WTC11 (cell line): Measurements from ENCODE around the gene ACTL7A. TPM values are rescaled to one million over a fixed set of nuclear protein-coding genes. Genes with fewer than 3 reads are reported as not detected.

Source experiments
- ATAC-seq: fragments of 200-7000 bp; cut with Tn5 transposase; 2 replicates; pipeline ENCODE4 v1.10.0; 2021; ENCODE audit warnings: mild to moderate bottlenecking, moderate library complexity
- CTCF ChIA-PET: fragments of 300-600 bp; sonication (Branson Sonifier 250); formaldehyde crosslinking; loops from one replicate; lab custom pipeline; 2021; ENCODE audit warnings: antibody characterized with exemption; lab: Charles Lee
- POLR2A ChIA-PET: fragments of 350-600 bp; sonication (Branson Sonifier 250); formaldehyde crosslinking; loops from one replicate; lab custom pipeline; 2021; ENCODE audit warnings: antibody characterized with exemption; lab: Charles Lee
- DNase-seq: peaks from one replicate; pipeline ENCODE4 v3.0.0; 2021; ENCODE audit warnings: low spot score
- H3K27ac Mint-ChIP-seq: 2 replicates; pipeline ENCODE4 v1.8.0; 2021; ENCODE audit warnings: mixed read lengths
- H3K27me3 Mint-ChIP-seq: 2 replicates; pipeline ENCODE4 v1.8.0; 2021; ENCODE audit warnings: low read depth, mild to moderate bottlenecking, moderate library complexity, mixed read lengths
- H3K36me3 Mint-ChIP-seq: 2 replicates; pipeline ENCODE4 v1.8.0; 2021; ENCODE audit warnings: mixed read lengths
- H3K4me1 Mint-ChIP-seq: 2 replicates; pipeline ENCODE4 v1.8.0; 2022; ENCODE audit warnings: mixed read lengths
- H3K4me3 Mint-ChIP-seq: 2 replicates; pipeline ENCODE4 v1.8.0; 2021; ENCODE audit warnings: mild to moderate bottlenecking, moderate library complexity, mixed read lengths
- H3K9me3 Mint-ChIP-seq: 2 replicates; pipeline ENCODE4 v1.8.0; 2021; ENCODE audit warnings: mixed read lengths
- ARID4B ChIP-seq: sonication (generic); formaldehyde crosslinking; IDR thresholded peaks from 2 replicates; pipeline ENCODE4 v1.8.0; 2023; ENCODE audit warnings: missing genetic modification reagents, mild to moderate bottlenecking, borderline replicate concordance
- E2F4 ChIP-seq: sonication (generic); formaldehyde crosslinking; IDR thresholded peaks from 2 replicates; pipeline ENCODE4 v1.8.1; 2022; ENCODE audit warnings: low read depth, mild to moderate bottlenecking, moderate library complexity, missing genetic modification reagents, borderline replicate concordance
- GABPB1 ChIP-seq: sonication (generic); formaldehyde crosslinking; IDR thresholded peaks from 2 replicates; pipeline ENCODE4 v1.8.1; 2023; ENCODE audit warnings: mild to moderate bottlenecking, missing genetic modification reagents
- IRF1 ChIP-seq: sonication (generic); formaldehyde crosslinking; IDR thresholded peaks from 2 replicates; pipeline ENCODE4 v1.8.0; 2023; ENCODE audit warnings: missing genetic modification reagents
- IRF2 ChIP-seq: sonication (generic); formaldehyde crosslinking; IDR thresholded peaks from 2 replicates; pipeline ENCODE4 v1.8.0; 2022; ENCODE audit warnings: low read depth, missing genetic modification reagents, borderline replicate concordance
- MAX ChIP-seq: sonication (generic); formaldehyde crosslinking; IDR thresholded peaks from 2 replicates; pipeline ENCODE4 v1.8.0; 2022; ENCODE audit warnings: mild to moderate bottlenecking, missing genetic modification reagents
- NFE2L1 ChIP-seq: sonication (generic); formaldehyde crosslinking; IDR thresholded peaks from 2 replicates; pipeline ENCODE4 v1.8.1; 2023; ENCODE audit warnings: missing genetic modification reagents
- NFYB ChIP-seq: sonication (generic); formaldehyde crosslinking; conservative IDR thresholded peaks from 2 replicates; pipeline ENCODE4 v1.8.0; 2022; ENCODE audit warnings: low read depth, missing genetic modification reagents
- NR2C2 ChIP-seq: sonication (generic); formaldehyde crosslinking; IDR thresholded peaks from 2 replicates; pipeline ENCODE4 v1.8.0; 2022; ENCODE audit warnings: mild to moderate bottlenecking, missing genetic modification reagents
- SOX15 ChIP-seq: fragments of 250-450 bp; sonication (Bioruptor Pico); IDR thresholded peaks from 2 replicates; pipeline ENCODE4 v1.9.0; 2021; ENCODE audit warnings: mild to moderate bottlenecking
- TEAD4 ChIP-seq: sonication (generic); formaldehyde crosslinking; IDR thresholded peaks from 2 replicates; pipeline ENCODE4 v1.8.0; 2022; ENCODE audit warnings: mild to moderate bottlenecking, missing genetic modification reagents
- USF2 ChIP-seq: sonication (generic); formaldehyde crosslinking; IDR thresholded peaks from 2 replicates; pipeline ENCODE4 v1.8.1; 2023; ENCODE audit warnings: mild to moderate bottlenecking, missing genetic modification reagents, moderate library complexity
- ZMAT4 ChIP-seq: fragments of 250-450 bp; sonication (Bioruptor Pico); IDR thresholded peaks from 2 replicates; pipeline ENCODE4 v1.9.0; 2021; ENCODE audit warnings: mild to moderate bottlenecking
- ZNF121 ChIP-seq: sonication (generic); formaldehyde crosslinking; IDR thresholded peaks from 2 replicates; pipeline ENCODE4 v1.8.0; 2023; ENCODE audit warnings: missing genetic modification reagents
- ZNF281 ChIP-seq: sonication (generic); formaldehyde crosslinking; IDR thresholded peaks from 2 replicates; pipeline ENCODE4 v1.8.0; 2023; ENCODE audit warnings: mild to moderate bottlenecking, missing genetic modification reagents
- ZNF396 ChIP-seq: fragments of 250-450 bp; sonication (Bioruptor Pico); IDR thresholded peaks from 2 replicates; pipeline ENCODE4 v1.8.0; 2021; ENCODE audit warnings: mild to moderate bottlenecking, moderate library complexity, borderline replicate concordance
- total RNA-seq: library from RNA; stranded (reverse); gene quantifications from 3 replicates; pipeline ENCODE4 v1.2.3, GENCODE V29; 2021

The ACTL7A gene
- total RNA-seq, 1 experiment from 2014 or later = not detected

GRCh38 chr9:108889649-108890067, 27.6 kb downstream of the ACTL7A start:
- DNase-seq (no peak), ATAC-seq (no peak)
- no peak for TF ChIP-seq TEAD4 (CRISPR knock-in tag)
- no peak for TF ChIP-seq ZMAT4
- TF ChIP-seq NFYB = no peak
- TF ChIP-seq SOX15 (CRISPR knock-in tag) = no peak
- no peak for TF ChIP-seq USF2
- TF ChIP-seq ZNF281 = no peak
- no peak for TF ChIP-seq MAX
- no peak for TF ChIP-seq NFE2L1 (CRISPR knock-in tag)
- H3K9me3 Mint-ChIP-seq = no peaks in the 10 kb centered on the region
- no peaks in the 10 kb centered on the region for H3K27me3 Mint-ChIP-seq
- H3K36me3 Mint-ChIP-seq = peaks cover 38% of the 10 kb centered on the region
- H3K4me3 Mint-ChIP-seq = no peak overlapping the region
- ChIA-PET POLR2A (no interaction called here), CTCF (interaction anchor here (1.1 to 1.4 kb wide), 2 partner anchors 61 to 65 kb away, joined by 3 to 4 read pairs; no protein-coding TSS in a partner anchor)
- H3K27ac Mint-ChIP-seq = no peak overlapping the region
- no peaks in the 10 kb centered on the region for H3K4me1 Mint-ChIP-seq

GRCh38 chr9:108894225-108894997, 32.3 kb downstream of the ACTL7A start:
- Mint-ChIP-seq H3K36me3 (peaks cover 74% of the 10 kb centered on the region), H3K9me3 (no peaks in the 10 kb centered on the region), H3K27ac (no peak overlapping the region), H3K4me1 (no peaks in the 10 kb centered on the region), H3K4me3 (no peak overlapping the region), H3K27me3 (no peaks in the 10 kb centered on the region)
- TF ChIP-seq GABPB1 (CRISPR knock-in tag) = peak; percentile 28; the same call in 1 of the 2 replicates
- TF ChIP-seq ZNF396 (CRISPR knock-in tag) = no peak
- POLR2A ChIA-PET = no interaction called here
- CTCF ChIA-PET = no interaction called here
- DNase-seq (no peak), ATAC-seq (no peak)

- peaks cover 68% of the 10 kb centered on the region for H3K36me3 Mint-ChIP-seq
- ATAC-seq = no peak
- no peak for DNase-seq
- H3K27me3 Mint-ChIP-seq = no peaks in the 10 kb centered on the region
- no peaks in the 10 kb centered on the region for H3K4me1 Mint-ChIP-seq
- CTCF ChIA-PET = no interaction called here
- POLR2A ChIA-PET = no interaction called here
- H3K27ac Mint-ChIP-seq = no peak overlapping the region
- H3K4me3 Mint-ChIP-seq = no peak overlapping the region
- H3K9me3 Mint-ChIP-seq = no peaks in the 10 kb centered on the region
- TF ChIP-seq GABPB1 (CRISPR knock-in tag) (no peak), IRF1 (CRISPR knock-in tag) (no peak), IRF2 (CRISPR knock-in tag) (no peak), E2F4 (CRISPR knock-in tag) (no peak), ZNF121 (CRISPR knock-in tag) (no peak), ARID4B (no peak), SOX15 (CRISPR knock-in tag) (no peak), NR2C2 (CRISPR knock-in tag) (no peak)
Observed at GRCh38 chr9:108897324-108898096, 35.4 kb downstream of the ACTL7A start.
